ENCODE data around the gene CAB39.
"Not testable (repeated sequence)": the region's sequence is repeated elsewhere in the genome, so short reads cannot be mapped to it uniquely, and the experiment has no call there.

Gene CAB39

GRCh38 chr2:230684270-230685168 is 28.1 kb upstream of the CAB39 start:
- no peak for FAIRE-seq

GRCh38 chr2:230685178-230685577 is 27.5 kb upstream of the CAB39 start:
- FAIRE-seq, result no peak

- FAIRE-seq, result no peak
Measured at GRCh38 chr2:230687498-230687897, 25.1 kb upstream of the CAB39 start.

GRCh38 chr2:230688490-230688889 is 24.2 kb upstream of the CAB39 start:
- no peak for FAIRE-seq

GRCh38 chr2:230690439-230690838 is 22.2 kb upstream of the CAB39 start:
- FAIRE-seq, result no peak

GRCh38 chr2:230691005-230691647 is 21.5 kb upstream of the CAB39 start:
- FAIRE-seq, result no peak

GRCh38 chr2:230692760-230693159 is 19.9 kb upstream of the CAB39 start:
- FAIRE-seq, result no peak

- no peak for FAIRE-seq
Measured at GRCh38 chr2:230693411-230693810, 19.2 kb upstream of the CAB39 start.

- FAIRE-seq, result no peak
Measured at GRCh38 chr2:230694241-230694640, 18.4 kb upstream of the CAB39 start.

GRCh38 chr2:230695551-230695950 is 17.1 kb upstream of the CAB39 start:
- FAIRE-seq, result no peak

GRCh38 chr2:230696670-230697069 is 16.0 kb upstream of the CAB39 start:
- no peak for FAIRE-seq

- no peak for FAIRE-seq
Measured at GRCh38 chr2:230697676-230698075, 15.0 kb upstream of the CAB39 start.

- not testable (repeated sequence) for FAIRE-seq
Measured at GRCh38 chr2:230698753-230699152, 13.9 kb upstream of the CAB39 start.

GRCh38 chr2:230700447-230700846 is 12.2 kb upstream of the CAB39 start:
- FAIRE-seq, result no peak

- no peak for FAIRE-seq
Measured at GRCh38 chr2:230701308-230701707, 11.3 kb upstream of the CAB39 start.

- not testable (repeated sequence) for FAIRE-seq
Measured at GRCh38 chr2:230702457-230702856, 10.2 kb upstream of the CAB39 start.

GRCh38 chr2:230703514-230703913 is 9.1 kb upstream of the CAB39 start:
- no peak for FAIRE-seq

- FAIRE-seq, result no peak
Measured at GRCh38 chr2:230706053-230706521, 6.6 kb upstream of the CAB39 start.

GRCh38 chr2:230706966-230707365 is 5.7 kb upstream of the CAB39 start:
- no peak for FAIRE-seq

GRCh38 chr2:230708204-230708603 is 4.4 kb upstream of the CAB39 start:
- FAIRE-seq, result no peak

- no peak for FAIRE-seq
Measured at GRCh38 chr2:230711224-230711623, 1.4 kb upstream of the CAB39 start.

GRCh38 chr2:230713331-230714135 is 891 bp downstream of the CAB39 start:
- FAIRE-seq, result no peak

- no peak for FAIRE-seq
Measured at GRCh38 chr2:230714136-230714480, 1.5 kb downstream of the CAB39 start.

Measured in TTC549 (cell line).